GM19239 (cell line): ENCODE measurements around the gene SKA1.
"Not testable (repeated sequence)": the region's sequence is repeated elsewhere in the genome, so short reads cannot be mapped to it uniquely, and the experiment has no call there.

Experiments
- DNase-seq: peaks from one replicate; pipeline ENCODE4 v3.0.0; 2011; ENCODE audit warnings: low spot score; ENCODE audit not compliant: insufficient read length
- FAIRE-seq: peaks from 2 replicates; lab custom pipeline; 2011; peaks lifted over from hg19 to GRCh38; lab: Jason Lieb, UNC

Gene SKA1

DNA sequence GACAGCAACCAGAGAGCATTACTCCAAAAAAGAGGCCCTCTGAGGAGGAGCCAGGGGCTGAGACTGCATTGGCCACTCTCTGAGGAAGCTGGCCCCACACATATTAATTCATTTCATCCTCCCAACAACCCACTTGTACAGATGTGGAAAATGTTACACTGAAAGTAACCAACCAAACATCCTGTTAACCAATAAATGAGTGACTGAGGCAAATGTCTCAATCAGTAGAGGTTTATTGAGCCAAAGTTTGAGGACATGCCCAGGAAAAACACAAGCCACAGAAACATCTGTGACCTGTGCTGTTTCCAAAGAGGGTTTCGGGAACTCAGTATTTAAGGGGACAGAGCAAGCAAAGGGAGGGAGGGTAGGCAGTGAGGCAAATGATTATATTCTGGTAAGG, 53.0 kb downstream of the SKA1 start:
- DNase-seq (no peak), FAIRE-seq (no peak)

DNA sequence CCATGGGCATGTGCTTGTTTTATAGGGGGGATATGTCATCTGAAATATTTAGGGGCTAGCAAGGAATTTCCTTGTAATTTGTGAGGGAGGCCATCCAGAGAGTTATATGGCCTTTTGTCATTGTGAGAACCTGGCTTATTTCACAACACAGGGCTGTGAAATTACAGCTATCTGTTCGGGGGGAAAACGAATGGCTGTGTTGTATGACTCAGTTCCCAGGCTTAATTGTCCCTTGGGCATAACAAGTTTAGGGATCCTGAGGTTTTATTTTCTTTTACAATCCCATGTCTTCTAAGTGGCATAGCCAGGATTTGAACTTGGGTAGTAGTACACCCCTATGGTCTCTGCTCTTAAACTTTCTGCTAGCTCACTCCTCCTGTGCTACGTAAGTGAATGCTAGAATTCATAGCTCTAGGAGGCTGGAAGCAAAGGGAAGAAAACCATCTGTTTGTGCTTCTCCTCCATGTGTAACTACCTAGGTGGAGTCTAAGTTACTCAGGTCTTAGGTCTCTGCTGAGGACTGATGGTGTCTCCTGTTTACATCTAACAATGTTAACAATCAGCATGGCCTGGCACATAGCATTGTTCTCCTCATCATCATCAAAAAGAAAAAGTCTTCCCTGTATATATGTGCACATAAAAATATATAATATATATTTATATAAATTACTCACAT, 53.8 kb downstream of the SKA1 start:
- no peak for DNase-seq

DNA sequence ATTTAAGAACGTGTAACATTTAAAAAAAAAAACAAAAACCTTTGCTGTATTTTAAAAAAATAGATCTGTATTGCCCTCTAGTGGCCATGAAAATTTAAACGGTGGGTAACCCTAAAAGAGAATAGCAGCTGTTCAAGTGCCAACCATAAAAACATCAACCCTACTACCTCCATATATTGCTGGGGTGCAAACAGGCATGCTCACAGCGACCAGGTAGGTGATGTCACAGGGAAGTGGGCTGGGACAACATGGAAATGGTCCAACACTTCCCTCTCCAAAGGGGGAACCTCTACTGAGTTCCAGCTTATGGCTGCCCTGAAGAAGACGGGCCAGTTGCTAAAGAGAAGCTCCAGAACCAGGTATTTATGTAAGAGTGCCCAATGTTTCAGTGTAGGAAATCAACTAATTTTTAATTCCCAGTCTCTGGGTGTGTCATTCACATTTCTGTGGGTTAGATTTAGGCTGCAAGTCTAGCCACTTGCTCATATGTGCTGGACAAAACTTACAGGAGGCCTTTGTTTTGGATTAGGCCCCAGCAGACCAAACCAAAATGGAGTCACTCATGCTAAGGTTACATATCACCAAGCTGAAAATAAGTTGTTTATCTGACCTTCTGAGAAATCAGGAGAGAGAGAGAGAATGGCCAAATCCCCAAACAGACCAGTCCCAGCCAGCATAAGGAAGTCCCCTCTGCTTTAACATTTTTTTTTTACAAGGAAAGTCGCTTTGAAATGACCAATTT, 54.5 kb downstream of the SKA1 start:
- peak; percentile 15 for DNase-seq
- FAIRE-seq = peak; percentile 18

More for the DNA sequence above, 53.8 kb downstream of the SKA1 start:
- no peak for FAIRE-seq

DNA sequence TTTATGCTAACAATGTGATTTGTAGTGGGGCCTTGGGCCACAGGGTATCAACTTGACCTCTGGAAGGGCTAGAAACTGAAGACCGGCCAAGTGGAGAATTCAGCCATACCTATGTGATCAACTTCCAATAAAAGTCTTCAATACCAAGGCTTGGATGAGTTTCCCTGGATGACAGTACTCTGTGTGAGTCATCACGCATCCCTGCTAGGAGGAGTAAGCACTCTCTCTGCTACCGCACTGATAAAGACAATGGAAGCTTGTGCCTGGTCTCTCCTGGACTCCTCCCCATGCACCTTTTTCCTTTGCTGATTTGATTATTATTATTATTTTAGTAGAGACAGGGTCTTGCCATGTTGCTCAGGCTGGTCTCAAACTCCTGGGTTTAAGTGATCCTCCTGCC, 58.1 kb downstream of the SKA1 start:
- FAIRE-seq = no peak
- DNase-seq = no peak

DNA sequence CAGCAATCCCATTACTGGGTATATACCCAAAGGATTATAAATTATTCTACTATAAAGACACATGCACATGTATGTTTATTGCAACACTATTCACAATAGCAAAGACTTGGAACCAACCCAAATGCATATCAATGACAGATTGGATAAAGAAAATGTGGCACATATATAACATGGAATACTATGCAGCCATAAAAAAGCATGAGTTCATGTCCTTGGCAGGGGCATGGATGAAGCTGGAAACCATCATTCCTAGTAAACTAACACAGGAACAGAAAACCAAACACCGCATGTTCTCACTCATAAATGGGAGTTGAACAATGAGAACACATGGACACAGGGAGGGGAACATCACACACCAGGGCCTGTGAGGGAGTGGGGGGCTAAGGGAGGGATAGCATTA, 61.9 kb downstream of the SKA1 start:
- FAIRE-seq, DNase-seq: not testable (repeated sequence)

DNA sequence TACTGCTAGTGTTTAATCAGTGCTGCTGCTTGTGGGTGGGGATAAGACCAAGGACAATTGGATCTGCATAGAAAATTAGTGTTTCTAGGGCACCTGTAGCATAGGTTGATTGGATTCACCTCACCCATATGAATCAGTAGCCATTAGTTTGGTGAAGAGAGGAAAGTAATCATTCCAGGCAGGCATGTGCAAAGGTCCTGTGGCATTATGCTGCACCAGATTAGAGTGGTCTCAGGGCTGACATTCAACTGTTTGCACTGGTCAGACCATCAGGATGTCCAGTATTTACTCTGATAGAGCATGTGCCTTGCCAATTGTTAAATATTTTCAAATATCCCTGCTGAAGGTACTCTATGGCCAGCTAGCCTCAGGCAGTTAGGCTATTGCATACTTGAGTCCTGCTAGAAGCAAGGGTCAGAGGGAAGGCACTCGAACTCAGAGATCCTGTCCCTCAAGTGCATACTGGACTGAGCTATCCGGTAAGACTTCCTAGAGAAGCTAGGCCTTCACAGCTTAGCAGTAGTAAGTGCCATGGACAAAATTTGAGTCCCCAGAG, 64.7 kb downstream of the SKA1 start:
- FAIRE-seq (no peak), DNase-seq (no peak)

DNA sequence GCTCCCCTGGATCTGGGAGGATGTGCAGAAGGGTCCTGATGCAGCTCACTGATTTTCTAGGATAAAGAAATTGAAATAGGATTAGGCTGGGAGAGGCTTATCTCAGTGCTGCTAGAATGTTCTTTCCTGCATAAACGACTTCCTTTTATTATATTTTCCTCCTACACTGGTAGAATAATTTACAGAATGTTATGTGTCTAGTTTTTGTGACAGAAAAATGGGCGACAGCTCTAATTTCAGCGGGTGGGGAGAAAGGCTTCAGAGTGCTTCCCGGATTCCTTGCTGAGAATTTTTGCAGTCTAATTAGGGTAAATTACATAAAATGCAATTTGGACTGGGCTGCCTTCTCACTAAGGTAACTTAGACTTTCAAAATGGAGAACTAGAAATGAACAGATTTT, 66.2 kb downstream of the SKA1 start:
- no peak for DNase-seq
- FAIRE-seq = no peak

DNA sequence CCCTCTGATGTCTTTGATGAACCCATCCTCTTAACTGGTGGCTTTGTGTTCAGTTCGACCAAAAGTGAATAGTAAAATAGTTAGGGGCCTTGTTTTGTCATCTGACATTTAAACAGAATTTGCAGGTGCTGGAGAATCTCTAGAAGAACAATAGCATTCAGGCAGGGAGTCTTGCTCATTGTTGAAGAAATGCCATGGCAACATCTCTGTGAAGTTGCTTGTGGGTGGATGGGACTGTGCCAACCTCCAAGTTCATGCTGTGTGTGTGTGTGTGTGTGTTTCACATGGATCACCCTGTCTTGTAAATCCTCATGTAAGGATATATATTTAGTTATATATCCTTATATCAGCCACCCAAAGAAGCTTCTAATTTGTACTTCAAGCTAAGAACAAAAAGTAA, 66.7 kb downstream of the SKA1 start:
- FAIRE-seq (no peak), DNase-seq (no peak)
